GM12878 (cell line): ENCODE data around the gene SLC39A1. TPM values are rescaled to one million over a fixed set of nuclear protein-coding genes. Genes with fewer than 3 reads are reported as not detected.
A peak's percentile ranks its signal among the peaks of the same experiment; 100 is the strongest.

Source experiments
- ATF7 ChIP-seq: fragments of 450-650 bp; IDR thresholded peaks from 2 replicates; pipeline ENCODE4 v1.6.1; 2016; ENCODE audit warnings: low read depth, mild to moderate bottlenecking
- CEBPZ ChIP-seq: fragments of 150-350 bp; IDR thresholded peaks from 2 replicates; pipeline ENCODE4 v1.6.1; 2016; ENCODE audit warnings: low read depth, low read length
- CHD1 ChIP-seq: IDR thresholded peaks from 2 replicates; pipeline ENCODE4 v1.6.1; 2012; ENCODE audit warnings: low read depth, low read length, improper control_type of control experiment
- CREM ChIP-seq: IDR thresholded peaks from 2 replicates; pipeline ENCODE4 v1.6.1; 2014; ENCODE audit warnings: antibody characterized with exemption, low read depth
- DPF2 ChIP-seq: fragments of 450-650 bp; IDR thresholded peaks from 2 replicates; pipeline ENCODE4 v1.6.1; 2017; ENCODE audit warnings: mild to moderate bottlenecking
- FOXK2 ChIP-seq: fragments of 450-650 bp; IDR thresholded peaks from 2 replicates; pipeline ENCODE4 v1.6.1; 2017; ENCODE audit warnings: mild to moderate bottlenecking, moderate library complexity
- HCFC1 ChIP-seq: fragments of 150-350 bp; IDR thresholded peaks from 2 replicates; pipeline ENCODE4 v1.6.1; 2014; ENCODE audit warnings: low read length
- HSF1 ChIP-seq: fragments of 150-350 bp; IDR thresholded peaks from 2 replicates; pipeline ENCODE4 v1.6.1; 2014; ENCODE audit warnings: mild to moderate bottlenecking, low read depth, low read length
- NFYA ChIP-seq: IDR thresholded peaks from 2 replicates; pipeline ENCODE4 v1.6.1; 2011; ENCODE audit warnings: low read depth, mild to moderate bottlenecking, low read length, improper control_type of control experiment, borderline replicate concordance
- NFYB ChIP-seq: IDR thresholded peaks from 2 replicates; pipeline ENCODE4 v1.6.1; 2011; ENCODE audit warnings: low read depth, mild to moderate bottlenecking, low read length, improper control_type of control experiment, moderate library complexity; ENCODE audit not compliant: insufficient read depth
- NR2F1 ChIP-seq: fragments of 450-650 bp; conservative IDR thresholded peaks from 2 replicates; pipeline ENCODE4 v1.6.1; 2017; ENCODE audit warnings: mild to moderate bottlenecking
- PKNOX1 ChIP-seq: fragments of 450-650 bp; IDR thresholded peaks from 2 replicates; pipeline ENCODE4 v1.6.1; 2016; ENCODE audit warnings: mild to moderate bottlenecking
- POLR2AphosphoS2 ChIP-seq: IDR thresholded peaks from 2 replicates; pipeline ENCODE4 v1.6.1; 2011; ENCODE audit warnings: low read depth, mild to moderate bottlenecking, low read length, improper control_type of control experiment, moderate library complexity
- TCF7 ChIP-seq: IDR thresholded peaks from 2 replicates; pipeline ENCODE4 v1.6.1; 2014; ENCODE audit warnings: antibody characterized with exemption, borderline replicate concordance
- ZNF207 ChIP-seq: fragments of 450-650 bp; IDR thresholded peaks from 2 replicates; pipeline ENCODE4 v1.6.1; 2014; ENCODE audit warnings: antibody characterized with exemption, mild to moderate bottlenecking, borderline replicate concordance
- ZNF24 ChIP-seq: fragments of 450-650 bp; IDR thresholded peaks from 2 replicates; pipeline ENCODE4 v1.6.1; 2017; ENCODE audit warnings: antibody characterized with exemption, mild to moderate bottlenecking
- ZNF622 ChIP-seq: fragments of 450-650 bp; IDR thresholded peaks from 2 replicates; pipeline ENCODE4 v1.6.1; 2017; ENCODE audit warnings: mild to moderate bottlenecking, inconsistent platforms
- ZSCAN29 ChIP-seq: fragments of 450-650 bp; IDR thresholded peaks from 2 replicates; pipeline ENCODE4 v1.6.1; 2017; ENCODE audit warnings: mild to moderate bottlenecking, moderate library complexity
- polyA plus RNA-seq, 11 experiments: library from polyadenylated mRNA; depleted of rRNA in 4 of 11; unstranded in 6 of 11; stranded (reverse) in 5 of 11; fragments of >200 nt; fragmentation: Nextera tagmentation in 4 of 11; fragmentation: Illumina TruSeq in 1 of 11; extraction: Ambion mirVana in 4 of 11; extraction: Trizol in 1 of 11; gene quantifications; 1 replicate in 1 of 11; 2 replicates in 10 of 11; pipeline versions ENCODE4 v1.2.1 to v1.2.3, GENCODE V29; 2011 to 2016; ENCODE audit warnings: inconsistent platforms in 2 of 11, missing spikeins in 2 of 11, low read depth in 1 of 11
- total RNA-seq, 4 experiments: library from RNA; depleted of rRNA in 3 of 4; stranded (reverse); fragments of >200 nt in 3 of 4; fragmentation: Illumina TruSeq in 1 of 4; extraction: Trizol in 1 of 4; gene quantifications; 2 replicates each; pipeline versions ENCODE4 v1.2.1 to v1.2.3, GENCODE V29; 2013 to 2021
- TF ChIP-seq, protein P1 (sequence below): fragments of 450-650 bp; IDR thresholded peaks from 2 replicates; pipeline ENCODE4 v1.6.1; 2014; ENCODE audit warnings: mild to moderate bottlenecking
- TF ChIP-seq, protein P2 (sequence below): fragments of 450-650 bp; formaldehyde crosslinking; IDR thresholded peaks from 2 replicates; pipeline ENCODE4 v1.5.0; 2022; ENCODE audit warnings: mild to moderate bottlenecking, missing genetic modification characterization

Gene SLC39A1
- total and polyA plus RNA-seq, 10 of the 15 experiments (the other 5 are each of a cell fraction or from before 2014, with no cell fraction given) = 8.8 to 98.6 (median 72.4) TPM

DNA sequence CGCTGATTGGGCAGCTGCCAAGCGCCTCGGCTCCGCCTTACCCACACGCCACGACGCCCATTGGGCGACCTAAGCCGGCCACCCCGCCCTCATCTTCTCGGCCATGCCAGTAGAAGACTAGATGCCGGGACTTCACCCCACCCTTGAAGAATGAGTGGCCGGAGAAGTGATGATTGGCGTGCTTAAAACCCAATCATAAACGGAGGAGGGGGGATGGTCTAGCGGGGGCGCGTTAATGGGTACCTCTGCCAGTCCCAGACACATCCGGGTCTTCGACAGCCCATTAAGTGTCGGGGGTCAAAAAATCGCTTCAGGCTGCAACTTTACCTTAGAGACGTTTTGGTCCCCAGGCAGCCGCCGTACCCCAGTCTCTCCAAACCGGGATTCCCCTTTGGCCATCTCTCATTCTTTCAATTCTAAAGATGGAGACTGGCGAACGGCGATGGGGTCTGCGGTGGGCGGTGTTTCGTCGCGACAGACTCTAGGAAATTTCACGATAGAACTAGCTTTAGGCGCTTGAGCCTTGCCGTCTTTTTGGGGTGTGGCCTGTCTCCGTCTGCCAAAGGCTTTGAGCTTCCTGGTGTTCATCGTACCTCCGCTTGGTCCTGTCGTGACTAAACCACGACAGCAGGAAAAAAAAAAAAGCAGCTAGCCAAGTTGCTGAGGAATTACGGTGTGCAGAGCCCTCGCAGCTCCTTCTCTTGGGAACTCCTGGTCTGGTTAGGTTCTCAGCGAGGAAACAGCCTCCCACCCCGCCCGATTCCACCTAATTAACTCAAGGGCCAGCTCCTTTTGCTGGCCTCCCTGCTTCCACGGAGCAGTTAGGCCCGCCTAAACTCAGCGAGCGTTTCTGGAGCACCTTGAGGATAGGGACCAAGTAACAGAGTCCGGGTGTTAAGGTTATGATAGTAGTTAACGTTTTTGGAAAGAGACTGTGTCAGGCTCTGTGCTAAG, 40.1 kb downstream of the SLC39A1 start, which contains the start of gene GATAD2B (continued):
- TF ChIP-seq POLR2AphosphoS2 (no peak), ZNF24 (peak; percentile 34), NFYB (peak; percentile 98), HCFC1 (peak; percentile 59), DPF2 (peak; percentile 99), PKNOX1 (peak; percentile 100), ATF7 (peak; percentile 66), ZSCAN29 (peak; percentile 50; the same call in 1 of the 2 replicates), CHD1 (no peak), NR2F1 (no peak), CREM (peak; percentile 44; the same call in 1 of the 2 replicates), ZNF207 (peak; percentile 97), HSF1 (peak; percentile 71; the same call in 1 of the 2 replicates), TCF7 (no peak), NFYA (peak; percentile 89), ZNF622 (no peak), FOXK2 (no peak), CEBPZ (peak; percentile 88)
- TF ChIP-seq, protein P1, sequence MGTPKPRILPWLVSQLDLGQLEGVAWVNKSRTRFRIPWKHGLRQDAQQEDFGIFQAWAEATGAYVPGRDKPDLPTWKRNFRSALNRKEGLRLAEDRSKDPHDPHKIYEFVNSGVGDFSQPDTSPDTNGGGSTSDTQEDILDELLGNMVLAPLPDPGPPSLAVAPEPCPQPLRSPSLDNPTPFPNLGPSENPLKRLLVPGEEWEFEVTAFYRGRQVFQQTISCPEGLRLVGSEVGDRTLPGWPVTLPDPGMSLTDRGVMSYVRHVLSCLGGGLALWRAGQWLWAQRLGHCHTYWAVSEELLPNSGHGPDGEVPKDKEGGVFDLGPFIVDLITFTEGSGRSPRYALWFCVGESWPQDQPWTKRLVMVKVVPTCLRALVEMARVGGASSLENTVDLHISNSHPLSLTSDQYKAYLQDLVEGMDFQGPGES = peak; percentile 97
- TF ChIP-seq, protein P2, sequence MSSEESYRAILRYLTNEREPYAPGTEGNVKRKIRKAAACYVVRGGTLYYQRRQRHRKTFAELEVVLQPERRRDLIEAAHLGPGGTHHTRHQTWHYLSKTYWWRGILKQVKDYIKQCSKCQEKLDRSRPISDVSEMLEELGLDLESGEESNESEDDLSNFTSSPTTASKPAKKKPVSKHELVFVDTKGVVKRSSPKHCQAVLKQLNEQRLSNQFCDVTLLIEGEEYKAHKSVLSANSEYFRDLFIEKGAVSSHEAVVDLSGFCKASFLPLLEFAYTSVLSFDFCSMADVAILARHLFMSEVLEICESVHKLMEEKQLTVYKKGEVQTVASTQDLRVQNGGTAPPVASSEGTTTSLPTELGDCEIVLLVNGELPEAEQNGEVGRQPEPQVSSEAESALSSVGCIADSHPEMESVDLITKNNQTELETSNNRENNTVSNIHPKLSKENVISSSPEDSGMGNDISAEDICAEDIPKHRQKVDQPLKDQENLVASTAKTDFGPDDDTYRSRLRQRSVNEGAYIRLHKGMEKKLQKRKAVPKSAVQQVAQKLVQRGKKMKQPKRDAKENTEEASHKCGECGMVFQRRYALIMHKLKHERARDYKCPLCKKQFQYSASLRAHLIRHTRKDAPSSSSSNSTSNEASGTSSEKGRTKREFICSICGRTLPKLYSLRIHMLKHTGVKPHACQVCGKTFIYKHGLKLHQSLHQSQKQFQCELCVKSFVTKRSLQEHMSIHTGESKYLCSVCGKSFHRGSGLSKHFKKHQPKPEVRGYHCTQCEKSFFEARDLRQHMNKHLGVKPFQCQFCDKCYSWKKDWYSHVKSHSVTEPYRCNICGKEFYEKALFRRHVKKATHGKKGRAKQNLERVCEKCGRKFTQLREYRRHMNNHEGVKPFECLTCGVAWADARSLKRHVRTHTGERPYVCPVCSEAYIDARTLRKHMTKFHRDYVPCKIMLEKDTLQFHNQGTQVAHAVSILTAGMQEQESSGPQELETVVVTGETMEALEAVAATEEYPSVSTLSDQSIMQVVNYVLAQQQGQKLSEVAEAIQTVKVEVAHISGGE (CRISPR knock-in tag) = no peak
